HepG2 (cell line): ENCODE data around the gene RWDD2A. TPM values are rescaled to one million over a fixed set of nuclear protein-coding genes. Genes with fewer than 3 reads are reported as not detected.
A peak's percentile ranks its signal among the peaks of the same experiment; 100 is the strongest.

ENCODE experiments used
- ATF1 ChIP-seq: IDR thresholded peaks from 2 replicates; pipeline ENCODE4 v1.6.1; 2016; ENCODE audit warnings: mild to moderate bottlenecking, control low read depth
- HDAC2 ChIP-seq: sonication (generic); formaldehyde crosslinking; IDR thresholded peaks from 2 replicates; pipeline ENCODE4 v1.4.0; 2020; ENCODE audit warnings: missing genetic modification reagents
- MED13 ChIP-seq: sonication (generic); formaldehyde crosslinking; IDR thresholded peaks from 2 replicates; pipeline ENCODE4 v1.5.0; 2020; ENCODE audit warnings: missing genetic modification reagents
- POLR2A ChIP-seq, 2 experiments: IDR thresholded peaks; 2 replicates each; pipeline ENCODE4 v1.6.1; 2011; ENCODE audit warnings: low read depth in 2 of 2, low read length in 2 of 2, mild to moderate bottlenecking in 1 of 2, moderate library complexity in 1 of 2; ENCODE audit not compliant: insufficient read depth in 1 of 2
- SIN3A ChIP-seq: IDR thresholded peaks from 2 replicates; pipeline ENCODE4 v1.6.1; 2011; ENCODE audit warnings: low read depth, mild to moderate bottlenecking, control low read depth, low read length, borderline replicate concordance
- ZBTB10 ChIP-seq: sonication (generic); formaldehyde crosslinking; IDR thresholded peaks from 2 replicates; pipeline ENCODE4 v1.4.0; 2020; ENCODE audit warnings: missing genetic modification reagents, borderline replicate concordance
- ZNF318 ChIP-seq: sonication (generic); formaldehyde crosslinking; IDR thresholded peaks from 2 replicates; pipeline ENCODE4 v1.4.0; 2020; ENCODE audit warnings: mild to moderate bottlenecking, missing genetic modification reagents
- ZNF564 ChIP-seq: sonication (generic); formaldehyde crosslinking; IDR thresholded peaks from 2 replicates; pipeline ENCODE4 v1.8.1; 2023; ENCODE audit warnings: mild to moderate bottlenecking, missing genetic modification reagents
- ZNF574 ChIP-seq: sonication (generic); formaldehyde crosslinking; IDR thresholded peaks from 2 replicates; pipeline ENCODE4 v1.4.0; 2020; ENCODE audit warnings: missing genetic modification reagents
- ZNF788 ChIP-seq: sonication (generic); formaldehyde crosslinking; IDR thresholded peaks from 2 replicates; pipeline ENCODE4 v1.5.0; 2020; ENCODE audit warnings: mild to moderate bottlenecking, missing genetic modification reagents, borderline replicate concordance
- polyA plus RNA-seq, 8 experiments: library from polyadenylated mRNA; depleted of rRNA in 3 of 8; stranded (reverse) in 7 of 8; unstranded in 1 of 8; fragments of >200 nt; fragmentation: Illumina TruSeq in 4 of 8; extraction: Trizol in 4 of 8; gene quantifications; 2 replicates each; pipeline versions ENCODE4 v1.2.1 to v1.2.3, GENCODE V29; 2011 to 2016; ENCODE audit warnings: low read depth in 4 of 8, missing spikeins in 1 of 8, mixed read lengths in 1 of 8; ENCODE audit not compliant: insufficient read depth in 1 of 8
- total RNA-seq, 5 experiments: library from RNA; depleted of rRNA; stranded (reverse); fragments of >200 nt; fragmentation: Illumina TruSeq; extraction: Trizol; gene quantifications; 2 replicates each; pipeline ENCODE4 v1.2.3, GENCODE V29; 2016; ENCODE audit warnings: low read depth in 1 of 5

RWDD2A gene
- total and polyA plus RNA-seq, 2 of the 13 experiments (the other 11 are each of a cell fraction or from before 2014, with no cell fraction given), result 5.3 to 8.1 TPM

GRCh38 chr6:83193747-83194566, 800 bp downstream of the RWDD2A start (continued):
- TF ChIP-seq ZBTB10 (CRISPR knock-in tag) (0 out of 2 replicates have a peak, but pooled peaks have one; percentile 19), ZNF574 (CRISPR knock-in tag) (0 out of 2 replicates have a peak, but pooled peaks have one; percentile 12), MED13 (peak; percentile 25; the same call in 1 of the 2 replicates), ZNF318 (CRISPR knock-in tag) (no peak), ZNF788 (peak; percentile 27; the same call in 1 of the 2 replicates), ZNF564 (CRISPR knock-in tag) (0 out of 2 replicates have a peak, but pooled peaks have one; percentile 27), ATF1 (CRISPR knock-in tag) (no peak), HDAC2 (CRISPR knock-in tag) (0 out of 2 replicates have a peak, but pooled peaks have one; percentile 11), POLR2A (IDR thresholded peaks at IDR 0.05; ENCODE audit: insufficient read depth in 1 of 2, low read depth in 2 of 2, low read length in 2 of 2) (peak in 1 of 2 experiments; percentile 43; a peak in 1 of 4 replicates), SIN3A (0 out of 2 replicates have a peak, but pooled peaks have one; percentile 32)
